Hematopoietic multipotent progenitor cell treated with erythropoietin and hydrocortisone succinate and interleukin-3 and kit ligand, for 15 days (in vitro differentiated cells): ENCODE results near the gene MYO1D.

ENCODE experiments used
- DNase-seq: peaks from one replicate; pipeline ENCODE4 v3.0.0-alpha.2; 2015; ENCODE audit warnings: low spot score

MYO1D gene

DNA sequence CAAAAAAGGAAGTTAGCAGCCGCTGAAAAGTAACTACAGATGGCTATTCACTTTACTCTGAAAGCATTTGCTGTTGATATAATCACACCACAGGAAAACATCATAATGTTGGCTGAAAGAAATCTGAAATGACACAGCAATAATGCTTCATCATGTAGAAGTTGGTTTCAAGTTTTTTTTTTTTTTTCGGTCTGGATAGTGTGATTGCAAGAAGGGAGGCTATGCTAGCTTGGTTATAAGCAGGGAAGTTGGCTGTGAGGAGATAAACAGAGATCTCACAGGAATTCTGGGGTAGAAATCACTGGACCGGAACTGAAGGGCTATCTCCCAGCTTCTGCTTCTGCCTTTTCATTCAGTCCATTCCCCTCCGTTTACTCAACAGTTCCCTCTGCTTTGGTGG is 57.9 kb downstream of the MYO1D start:
- DNase-seq: peak; percentile 70

DNA sequence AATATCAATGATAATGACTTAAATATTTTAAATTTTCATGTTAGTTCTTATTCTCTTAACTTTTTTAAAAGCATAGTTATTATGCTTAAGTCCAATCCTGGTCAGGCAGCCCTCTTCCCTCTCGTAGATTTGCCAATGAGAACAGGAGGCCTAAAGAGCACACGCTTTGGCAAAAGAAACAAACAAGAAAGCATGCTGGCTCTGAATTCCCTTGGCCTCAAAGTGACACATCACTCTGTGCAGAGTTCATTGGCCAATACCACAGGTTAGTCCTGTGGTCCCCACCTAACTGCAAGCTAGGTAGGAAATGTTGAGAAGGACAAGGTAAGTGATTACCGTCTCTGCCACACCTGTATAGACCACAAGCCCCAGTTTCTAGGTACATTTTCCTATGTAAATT is 61.5 kb downstream of the MYO1D start:
- DNase-seq: no peak

DNA sequence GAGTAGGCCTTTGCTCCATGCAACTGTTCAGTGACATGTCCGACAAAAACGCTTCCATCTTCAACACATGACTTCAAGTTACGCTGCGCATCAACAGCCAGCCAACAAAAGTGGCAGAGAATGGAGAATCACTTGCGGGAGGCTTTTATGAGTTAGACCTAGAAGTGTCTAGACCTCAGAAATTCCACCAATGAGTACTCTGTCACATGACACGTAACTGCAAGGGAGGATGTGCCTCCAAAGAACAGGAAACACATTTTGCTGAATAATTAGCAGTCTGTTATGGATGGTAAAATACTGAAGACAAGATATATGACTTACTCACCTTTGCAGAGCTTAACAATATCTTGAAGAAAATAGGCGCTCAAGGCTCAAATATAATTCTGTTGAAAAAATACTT is 62.1 kb downstream of the MYO1D start:
- no peak for DNase-seq

DNA sequence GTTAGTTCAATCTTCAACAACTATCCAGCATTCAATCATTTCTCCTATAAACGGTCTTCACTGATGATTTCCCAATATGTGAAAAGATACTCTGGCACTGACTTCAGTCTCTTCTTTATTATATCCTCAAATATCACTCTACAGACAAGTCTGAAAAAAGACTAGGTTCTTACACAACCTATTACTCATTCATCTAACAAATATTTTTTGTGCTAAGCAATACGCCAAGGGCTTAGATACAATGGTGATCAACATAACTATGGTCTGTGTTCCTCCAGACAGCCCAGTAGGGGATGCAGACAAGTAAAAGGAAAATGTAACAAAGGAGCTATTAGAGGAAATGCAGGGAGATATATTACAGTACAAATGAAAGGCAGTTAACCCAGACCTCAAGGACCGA is 63.9 kb downstream of the MYO1D start:
- no peak for DNase-seq

DNA sequence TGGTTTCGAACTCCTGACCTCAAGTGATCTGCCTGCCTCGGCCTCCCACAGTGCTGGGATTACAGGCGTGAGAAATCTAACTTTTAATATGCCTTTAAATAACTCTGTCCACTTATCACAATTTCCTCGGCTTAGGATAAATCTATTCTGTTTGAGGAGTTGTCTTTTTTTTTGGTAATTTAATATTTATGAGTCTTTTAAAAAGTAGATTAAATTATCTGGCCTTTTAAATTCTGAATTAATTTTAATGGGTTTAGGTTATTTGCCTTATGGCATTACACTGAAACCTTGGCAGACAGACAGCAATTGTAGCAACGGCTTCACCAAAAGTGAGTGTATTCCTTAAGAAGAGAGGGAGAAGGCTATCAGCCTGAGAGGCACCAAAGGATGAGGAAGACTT is 66.2 kb downstream of the MYO1D start:
- no peak for DNase-seq

DNA sequence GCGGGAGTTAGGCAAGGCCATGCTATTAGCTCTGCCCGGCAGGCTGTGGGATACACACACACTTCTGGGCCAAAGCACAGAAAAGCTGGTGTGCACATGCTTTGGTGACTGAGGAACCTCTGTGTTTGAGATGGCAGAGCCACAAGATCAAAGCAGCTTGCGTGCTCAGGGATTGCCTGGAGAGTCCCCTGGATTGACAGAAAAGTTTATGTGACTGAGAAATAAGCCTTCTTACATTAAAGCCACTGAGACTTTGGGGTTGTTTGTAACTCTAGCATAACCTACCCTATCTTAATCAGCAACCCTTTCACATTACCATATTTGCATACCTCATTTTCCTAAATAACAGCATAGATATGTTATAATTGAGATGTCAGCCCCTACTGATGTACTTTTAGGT is 69.3 kb downstream of the MYO1D start:
- DNase-seq: no peak

DNA sequence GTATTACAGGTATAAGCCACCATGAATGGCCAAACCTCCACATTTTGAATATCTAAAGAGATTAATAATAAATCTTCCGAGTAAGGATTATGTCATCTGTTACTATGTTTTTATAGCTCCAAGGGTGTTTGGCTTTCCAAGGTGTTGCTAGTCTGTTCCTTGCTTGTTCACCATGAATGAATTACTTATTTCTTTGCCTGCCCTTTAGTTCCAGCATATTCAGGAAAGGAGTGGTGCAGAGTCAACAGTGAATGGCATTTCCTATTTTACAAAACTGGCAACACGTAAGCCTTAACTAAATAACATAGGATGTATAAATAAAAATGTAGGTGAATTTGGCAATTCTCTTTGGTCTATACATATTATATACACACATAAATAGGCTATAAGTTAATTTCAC is 70.3 kb downstream of the MYO1D start:
- DNase-seq: no peak

DNA sequence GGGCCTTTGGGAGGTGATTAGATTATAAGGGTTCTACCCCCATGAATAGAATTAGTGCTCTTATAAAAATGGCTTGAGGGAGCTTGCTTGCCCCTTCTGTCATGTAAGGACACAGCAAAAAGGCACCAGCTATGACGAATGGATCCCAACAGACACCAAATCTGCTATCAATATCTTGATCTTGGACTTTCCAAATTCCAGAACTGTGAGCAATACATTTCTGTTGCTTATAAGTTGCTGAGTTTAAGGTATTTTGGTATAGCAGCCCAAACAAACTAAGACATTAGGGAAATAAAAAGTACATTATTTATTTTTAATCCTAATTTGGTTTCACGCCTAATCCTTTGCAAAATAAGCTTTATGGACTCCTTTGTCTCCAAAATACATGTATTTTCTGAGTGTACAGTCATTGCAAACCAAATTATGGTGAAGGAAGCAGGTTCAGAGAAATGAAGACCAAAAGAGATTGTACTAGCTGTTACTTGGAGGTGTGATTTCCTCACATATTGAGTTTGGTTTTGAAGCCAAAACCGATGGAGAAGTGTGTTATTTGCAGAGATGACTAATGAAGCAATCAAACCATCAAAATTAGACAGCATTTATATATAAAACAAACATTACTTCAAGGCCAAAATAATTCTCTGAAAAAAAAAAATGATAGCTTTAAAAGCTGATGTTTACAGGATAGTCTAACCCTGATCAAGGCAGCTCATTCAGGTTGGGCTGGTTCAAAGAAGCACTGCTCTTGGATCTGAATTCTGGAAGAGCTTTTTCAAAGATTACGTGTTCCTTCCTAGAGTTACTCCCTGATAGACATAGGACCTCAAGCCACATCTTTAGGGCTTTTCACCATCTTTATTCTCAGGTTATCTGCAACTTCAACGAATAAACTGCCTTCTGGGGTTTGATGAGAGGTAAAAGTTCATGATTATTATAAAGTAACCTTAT is 71.6 kb downstream of the MYO1D start:
- DNase-seq: no peak

DNA sequence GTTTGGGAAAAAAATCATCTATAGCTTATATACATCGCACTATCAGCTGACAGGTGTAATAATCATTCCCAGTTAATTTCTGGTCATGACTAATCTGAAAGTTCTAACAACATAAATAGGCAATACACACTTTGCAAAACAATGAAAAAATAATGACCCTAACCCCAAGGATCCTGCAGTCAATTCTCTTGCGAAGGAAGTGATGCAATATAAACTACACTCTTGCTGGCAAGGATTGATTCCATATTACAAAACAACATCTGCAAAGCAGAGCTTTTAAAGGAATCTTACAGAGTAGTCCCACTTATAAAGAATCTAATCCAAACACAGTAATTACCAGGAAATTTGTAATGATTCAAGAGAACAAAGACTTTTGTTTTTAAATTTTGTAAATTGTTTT is 73.4 kb downstream of the MYO1D start:
- DNase-seq: no peak

DNA sequence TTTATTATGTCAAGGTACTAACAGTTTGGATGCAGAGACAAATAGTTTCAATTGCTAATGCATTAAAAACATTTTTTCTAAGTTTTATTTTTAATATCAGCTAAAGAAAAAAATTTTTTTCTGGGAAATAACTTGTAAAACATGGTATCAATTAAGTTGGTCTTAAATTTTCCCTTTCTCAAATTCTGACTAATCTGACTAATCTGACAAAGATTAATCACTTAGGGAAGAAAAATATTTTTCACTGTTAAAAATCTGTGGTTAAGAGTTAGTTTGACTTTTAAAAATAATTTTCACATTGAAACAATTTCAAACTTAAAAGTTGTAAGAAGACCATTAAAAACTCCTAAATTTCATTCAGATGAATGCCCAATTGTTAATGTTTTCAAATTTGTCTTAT is 74.6 kb downstream of the MYO1D start:
- DNase-seq: no peak

DNA sequence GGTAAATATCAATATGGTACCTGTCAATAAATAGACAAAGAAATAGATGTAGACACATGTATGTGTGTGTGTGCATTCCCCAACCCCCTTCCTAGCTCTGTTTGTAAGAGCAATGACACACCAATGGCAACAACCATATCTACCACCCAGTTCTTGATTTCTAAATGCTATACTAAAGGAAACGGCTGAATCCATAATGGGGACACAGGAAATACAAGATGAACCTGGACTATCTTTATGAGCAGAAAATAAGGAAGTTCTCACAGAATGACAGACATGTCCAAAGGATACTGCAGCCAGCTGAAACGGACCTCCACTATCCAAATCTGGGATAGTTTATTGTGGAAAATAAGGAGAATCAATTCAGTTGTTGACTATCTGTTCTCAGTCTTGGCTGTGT is 75.3 kb downstream of the MYO1D start:
- DNase-seq: no peak

DNA sequence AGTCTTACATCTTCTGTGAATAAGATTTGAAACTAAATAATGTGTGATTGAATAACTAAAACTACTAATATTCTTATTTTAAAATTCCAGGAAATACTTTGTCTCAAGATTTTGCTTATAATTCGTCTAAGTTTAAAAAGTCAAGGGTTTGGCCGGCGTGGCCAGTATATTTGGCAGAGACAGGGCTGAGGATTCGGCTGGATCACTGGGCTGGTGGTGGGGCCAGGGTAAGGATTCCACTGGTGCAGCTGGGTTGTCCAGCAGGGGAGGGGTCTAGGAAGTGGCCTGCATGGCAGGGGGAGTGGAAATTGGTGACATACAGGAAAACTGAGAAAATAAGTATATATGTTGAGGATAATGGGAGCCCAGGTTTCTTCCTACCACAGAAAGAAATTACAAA is 75.7 kb downstream of the MYO1D start:
- DNase-seq: no peak

DNA sequence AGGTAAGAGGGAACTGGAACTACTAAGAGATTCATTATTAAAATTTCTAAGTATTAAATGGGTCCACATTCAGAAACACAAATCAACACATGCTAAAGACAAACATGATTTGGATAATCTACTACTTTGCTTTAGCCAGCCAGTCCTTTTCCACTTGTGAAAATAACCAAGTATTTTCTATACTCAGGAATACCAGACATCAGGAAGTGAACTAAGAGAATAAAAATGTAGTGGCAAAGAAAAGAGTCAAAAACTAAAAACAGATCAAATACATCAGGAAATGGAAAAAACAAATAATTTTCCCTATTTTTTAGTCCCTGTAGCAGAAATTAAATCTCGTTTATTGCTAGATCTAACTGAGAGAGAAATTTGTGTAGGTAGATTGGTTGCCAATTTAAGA is 78.0 kb downstream of the MYO1D start:
- no peak for DNase-seq

DNA sequence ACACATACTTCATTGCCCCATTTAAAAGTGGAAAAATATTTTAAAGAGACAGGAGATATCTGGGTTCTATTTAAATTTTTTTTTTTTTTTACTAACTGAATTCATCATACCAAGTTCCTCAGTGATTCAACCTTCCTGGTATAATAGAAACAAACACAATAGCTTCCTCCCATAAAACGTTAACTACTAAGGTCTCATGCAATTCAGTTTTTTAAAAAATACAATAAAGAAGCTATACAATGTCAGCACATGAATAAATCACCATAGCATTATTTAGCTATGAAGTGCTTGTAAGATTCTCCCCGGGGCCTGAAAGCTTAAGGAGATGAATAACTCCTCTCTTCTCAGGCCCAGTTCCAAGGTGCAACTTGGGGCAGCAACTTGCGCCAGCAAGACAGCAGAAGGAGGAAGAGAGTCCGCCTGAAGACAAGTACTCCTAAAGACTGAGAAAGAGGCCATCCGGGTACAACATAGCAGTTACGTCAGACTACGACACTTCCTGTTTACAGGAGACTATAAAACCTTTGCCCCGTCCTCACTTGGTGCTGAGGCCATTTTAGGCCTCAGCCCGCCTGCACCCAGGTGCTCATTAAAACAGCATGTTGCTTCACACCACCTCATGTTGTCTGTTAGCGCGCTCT is 81.5 kb downstream of the MYO1D start:
- DNase-seq: no peak

DNA sequence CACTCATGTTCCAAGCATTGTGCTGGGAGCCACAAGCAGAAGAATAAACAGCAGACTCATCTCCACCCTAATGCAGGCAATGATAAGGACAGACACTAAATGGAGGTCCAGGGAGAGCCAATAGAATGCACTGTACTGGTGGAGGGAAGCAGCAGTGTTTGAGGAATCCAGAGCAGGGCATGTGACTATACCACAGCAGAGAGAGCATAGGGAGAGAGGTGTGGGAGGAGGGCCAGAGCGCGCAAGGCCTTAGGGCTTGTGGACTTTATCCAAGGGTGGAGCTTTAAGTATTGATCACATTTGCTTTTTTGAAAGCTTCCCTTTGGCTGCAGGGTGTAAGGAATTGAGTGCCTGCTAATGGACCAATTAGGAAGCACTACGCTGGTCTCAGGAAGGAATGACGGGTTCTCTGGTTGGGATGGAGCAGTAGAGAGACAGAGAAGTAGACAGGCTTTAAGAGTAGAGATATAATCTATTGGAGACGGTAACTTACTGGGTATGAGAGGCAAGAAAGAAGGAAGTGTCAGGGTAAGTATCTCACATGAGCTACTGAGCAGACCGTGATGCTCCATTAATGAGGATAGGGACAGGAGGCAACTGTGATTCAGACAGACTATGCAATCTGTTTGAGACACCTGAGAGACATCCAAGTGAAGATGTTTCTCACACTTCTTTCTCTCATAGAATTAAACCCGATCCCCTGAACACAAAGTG is 82.2 kb downstream of the MYO1D start:
- peak; percentile 43 for DNase-seq

DNA sequence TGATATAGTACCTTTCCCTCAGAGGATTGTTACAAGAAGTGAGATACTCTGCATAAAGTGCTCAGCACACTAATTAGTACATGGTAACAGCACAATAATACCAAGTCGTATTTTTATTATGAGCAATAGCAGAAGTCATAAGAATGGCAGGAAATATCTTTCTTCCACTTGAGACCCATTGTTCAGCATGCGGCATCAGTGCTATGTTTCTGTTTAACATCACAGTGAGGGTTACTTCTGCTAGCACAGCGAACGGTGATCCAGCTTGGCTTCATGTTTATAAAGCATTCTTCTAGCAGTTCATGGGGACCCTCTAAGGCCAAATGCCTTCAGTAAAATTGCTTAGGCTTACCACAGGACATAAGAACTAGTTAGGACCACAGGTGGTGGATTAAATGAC is 83.1 kb downstream of the MYO1D start:
- no peak for DNase-seq

DNA sequence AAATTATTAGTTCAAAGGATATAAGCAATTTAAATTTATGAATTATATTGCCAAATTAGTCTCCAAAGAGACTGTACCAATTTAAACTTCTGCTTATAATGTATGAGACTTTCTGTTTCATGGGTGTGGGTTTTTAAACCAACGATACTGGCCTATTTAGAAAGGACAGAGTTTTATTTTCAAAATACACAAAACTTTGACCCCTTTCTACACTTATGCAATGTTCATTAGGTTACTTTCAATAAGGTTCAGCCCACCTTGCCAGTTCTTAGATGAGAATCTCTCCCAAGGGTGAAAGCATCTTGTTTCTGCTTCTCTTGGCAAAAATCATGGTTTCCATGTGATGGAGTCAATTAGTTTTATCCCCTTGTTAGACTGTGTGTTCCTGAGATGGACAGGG is 84.7 kb downstream of the MYO1D start:
- no peak for DNase-seq

DNA sequence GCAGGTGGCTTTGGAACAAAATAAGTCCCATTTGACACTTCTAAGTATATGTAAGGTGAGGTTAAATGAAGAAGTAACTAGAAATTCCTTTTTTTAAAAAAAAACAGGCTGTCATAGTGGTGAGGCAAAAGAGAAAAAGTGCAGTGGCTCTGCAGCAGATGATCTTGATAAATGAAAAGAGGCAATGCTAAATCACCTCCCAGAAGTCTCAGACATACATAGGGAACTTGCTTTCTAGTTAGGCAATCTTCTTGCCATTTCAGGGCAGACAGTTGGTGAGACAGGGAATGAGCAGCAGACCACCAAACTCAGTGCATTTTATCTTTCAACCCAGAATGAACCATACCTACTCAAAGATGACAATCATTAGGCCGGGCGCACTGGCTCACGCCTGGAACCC is 90.8 kb downstream of the MYO1D start:
- no peak for DNase-seq

DNA sequence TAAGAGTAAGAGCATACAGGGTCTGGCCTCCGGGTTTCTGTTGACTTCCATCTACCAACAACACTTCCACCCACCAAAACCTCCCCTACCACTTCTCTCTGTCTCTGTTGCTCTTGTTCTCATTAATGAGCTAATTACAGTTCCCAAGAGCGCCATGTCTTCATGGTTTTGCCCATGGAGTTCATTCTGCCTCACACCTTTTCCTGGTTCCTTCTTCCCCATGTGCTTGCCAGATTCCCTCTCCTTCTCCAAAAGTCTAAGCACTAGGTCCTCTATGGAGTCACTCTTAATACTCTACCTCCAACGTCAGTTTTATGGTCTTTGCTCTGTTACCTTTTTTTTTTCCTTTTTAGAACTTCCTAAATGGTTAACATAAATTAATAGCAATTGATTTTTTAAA is 92.8 kb downstream of the MYO1D start:
- DNase-seq: no peak

DNA sequence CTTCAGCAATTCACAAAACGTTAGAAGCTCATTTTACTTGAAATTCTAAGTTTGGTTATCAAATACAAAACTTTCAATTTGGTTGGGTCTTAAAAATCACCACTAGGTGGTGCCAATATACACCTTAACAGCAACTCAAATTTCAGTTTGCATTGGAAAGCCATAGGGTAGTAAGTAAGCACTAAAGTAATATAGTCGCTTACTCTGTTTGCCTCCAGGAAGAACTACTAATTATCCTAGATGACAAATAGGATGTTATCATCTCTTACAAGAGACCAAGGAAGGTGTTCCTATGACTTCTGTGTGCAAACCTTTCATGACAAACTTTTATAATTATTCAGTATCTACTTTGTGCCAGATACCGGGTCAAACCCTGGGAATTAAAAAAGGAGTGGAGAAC is 93.3 kb downstream of the MYO1D start:
- DNase-seq: peak; percentile 85

DNA sequence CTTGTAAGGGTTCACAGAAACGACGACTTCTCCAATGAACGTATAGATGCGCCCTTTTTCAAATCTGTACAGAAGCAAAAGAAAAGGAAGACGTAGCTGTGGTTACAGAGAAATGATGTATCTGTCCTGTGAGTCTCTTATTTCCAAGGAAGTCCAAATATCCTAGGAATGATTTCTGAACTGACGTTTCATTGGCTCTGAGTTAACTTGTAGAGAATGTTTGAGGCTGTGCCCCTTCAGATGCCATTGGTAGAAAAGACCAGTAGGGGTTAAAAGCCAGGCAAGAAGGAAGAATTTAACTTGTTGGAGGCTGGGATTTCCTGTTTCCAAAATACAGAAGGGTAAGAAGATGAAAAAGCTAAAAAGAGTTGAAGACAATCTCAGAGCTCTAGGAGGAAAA is 96.2 kb downstream of the MYO1D start:
- DNase-seq: no peak

DNA sequence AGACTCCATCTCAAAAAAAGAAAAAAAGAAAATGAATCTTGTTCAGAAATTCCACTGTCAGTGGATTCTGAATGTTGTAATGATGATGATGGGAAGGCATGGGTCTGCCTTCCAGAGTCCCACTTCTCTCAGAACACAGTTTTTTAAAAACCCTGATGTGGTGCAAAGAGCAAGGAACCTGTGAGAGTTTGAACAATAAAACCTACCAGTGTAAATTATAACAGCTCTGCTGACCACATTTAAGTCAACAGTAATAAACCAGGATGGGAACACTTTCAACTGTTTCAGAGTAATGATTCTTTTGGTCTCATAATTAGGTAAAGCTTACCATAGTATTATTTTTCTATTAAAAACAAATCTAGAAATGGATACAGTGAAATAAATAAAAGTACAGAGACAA is 99.0 kb downstream of the MYO1D start:
- DNase-seq: no peak

DNA sequence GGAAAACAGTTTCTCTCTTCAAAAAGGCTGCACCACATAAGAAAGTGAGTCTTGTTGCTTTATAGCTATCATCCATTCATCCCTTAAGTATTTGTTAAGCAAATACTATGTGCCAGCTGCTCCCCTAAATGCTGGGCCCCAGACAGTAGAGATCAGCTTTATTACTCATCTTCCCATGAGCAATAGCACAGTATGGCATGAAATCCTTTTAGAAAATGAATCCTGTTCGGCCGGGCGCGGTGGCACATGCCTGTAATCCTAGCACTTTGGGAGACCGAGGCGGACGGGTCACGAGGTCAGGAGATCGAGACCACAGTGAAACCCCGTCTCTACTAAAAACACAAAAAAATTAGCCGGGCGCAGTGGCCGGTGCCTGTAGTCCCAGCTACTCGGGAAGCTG is 99.5 kb downstream of the MYO1D start:
- DNase-seq: no peak
